ENCODE measurements around the gene FYN.

- TF ChIP-seq CTCF (conservative IDR thresholded peaks at IDR 0.05; ENCODE audit: low read depth, low read length) = no peak
- no peak for TF ChIP-seq EZH2 (IDR thresholded peaks at IDR 0.05; ENCODE audit: borderline replicate concordance, low read depth, low read length, poor library complexity, severe bottlenecking)
These were observed 43.7 kb downstream of the FYN start for GRCh38 chr6:111829581-111829980.
